ENCODE measurements around the gene GRAMD2B. TPM values are rescaled to one million over a fixed set of nuclear protein-coding genes. Genes with fewer than 3 reads are reported as not detected.

GRAMD2B gene
- total RNA-seq, 1 experiment from 2014 or later, result 6.7 TPM

DNA sequence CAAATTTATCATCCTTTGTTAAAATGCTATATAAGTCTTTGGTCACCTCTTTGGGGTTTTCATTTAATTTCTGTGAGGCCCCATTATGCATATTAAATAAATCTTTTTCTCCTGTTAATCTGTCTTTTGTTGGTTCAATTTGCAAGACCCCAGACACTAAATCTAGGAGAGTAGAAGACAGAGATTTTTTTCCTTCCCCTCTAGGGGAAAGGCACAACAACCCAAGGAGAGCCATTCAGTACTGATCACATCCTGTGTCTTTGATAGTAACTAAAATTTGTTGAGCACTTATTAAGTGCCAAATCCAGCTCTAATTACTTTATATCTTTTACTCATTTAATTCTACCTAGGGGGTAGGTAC is 97.4 kb downstream of the GRAMD2B start:
- Histone ChIP-seq H3K4me2 (ENCODE audit: insufficient read depth, insufficient read length, low read length) (no peak overlapping the region), H2AFZ (ENCODE audit: low read length) (no peak overlapping the region)
- H3K27ac Mint-ChIP-seq, result no peak overlapping the region

More for the DNA sequence above, 97.4 kb downstream of the GRAMD2B start:
- no peak for DNase-seq
- no peak overlapping the region for H3K18ac ChIP-seq (ENCODE audit: insufficient read length, low read depth, low read length)
- H3K9ac ChIP-seq (ENCODE audit: extremely low read depth, insufficient read length, low read length), result no peak overlapping the region
- Mint-ChIP-seq H3K9me3 (peaks cover 3% of the 10 kb centered on the region in 2 experiments; a peak in 1 of 5 replicates), H3K4me3 (no peak overlapping the region), H3K27me3 (ENCODE audit: low read depth) (no peaks in the 10 kb centered on the region), H3K4me1 (peaks cover 12 to 14% of the 10 kb centered on the region in 2 experiments), H3K36me3 (ENCODE audit: insufficient read depth in 1 of 3, low read depth in 3 of 3) (peaks cover 0 to 3% (median 0%) of the 10 kb centered on the region in 3 experiments; a peak in 3 of 7 replicates)
- H4K8ac ChIP-seq (replicated peaks; ENCODE audit: insufficient read length, low read depth, low read length), result no peak overlapping the region
- H4K91ac ChIP-seq (ENCODE audit: insufficient read length, low read depth, low read length), result no peak overlapping the region
- H2BK120ac ChIP-seq (ENCODE audit: low read depth, low read length, poor library complexity, severe bottlenecking), result no peak overlapping the region
- H4K5ac ChIP-seq (ENCODE audit: insufficient read length, low read depth, low read length), result no peak overlapping the region
- H3K14ac ChIP-seq (ENCODE audit: insufficient read depth, low read length), result no peak overlapping the region
- H3K9me3 ChIP-seq (ENCODE audit: control insufficient read depth, low read depth, low read length), result no peaks in the 10 kb centered on the region
- no peak overlapping the region for H2BK20ac ChIP-seq (ENCODE audit: low read depth, low read length, poor library complexity, severe bottlenecking)
- TF ChIP-seq, protein P1, sequence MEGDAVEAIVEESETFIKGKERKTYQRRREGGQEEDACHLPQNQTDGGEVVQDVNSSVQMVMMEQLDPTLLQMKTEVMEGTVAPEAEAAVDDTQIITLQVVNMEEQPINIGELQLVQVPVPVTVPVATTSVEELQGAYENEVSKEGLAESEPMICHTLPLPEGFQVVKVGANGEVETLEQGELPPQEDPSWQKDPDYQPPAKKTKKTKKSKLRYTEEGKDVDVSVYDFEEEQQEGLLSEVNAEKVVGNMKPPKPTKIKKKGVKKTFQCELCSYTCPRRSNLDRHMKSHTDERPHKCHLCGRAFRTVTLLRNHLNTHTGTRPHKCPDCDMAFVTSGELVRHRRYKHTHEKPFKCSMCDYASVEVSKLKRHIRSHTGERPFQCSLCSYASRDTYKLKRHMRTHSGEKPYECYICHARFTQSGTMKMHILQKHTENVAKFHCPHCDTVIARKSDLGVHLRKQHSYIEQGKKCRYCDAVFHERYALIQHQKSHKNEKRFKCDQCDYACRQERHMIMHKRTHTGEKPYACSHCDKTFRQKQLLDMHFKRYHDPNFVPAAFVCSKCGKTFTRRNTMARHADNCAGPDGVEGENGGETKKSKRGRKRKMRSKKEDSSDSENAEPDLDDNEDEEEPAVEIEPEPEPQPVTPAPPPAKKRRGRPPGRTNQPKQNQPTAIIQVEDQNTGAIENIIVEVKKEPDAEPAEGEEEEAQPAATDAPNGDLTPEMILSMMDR (conservative IDR thresholded peaks at IDR 0.05), result no peak
- H2BK12ac ChIP-seq (ENCODE audit: insufficient read length, low read depth, low read length), result no peak overlapping the region
- no peak overlapping the region for H3K56ac ChIP-seq (ENCODE audit: insufficient read length, low read depth, low read length)
- H3K27me3 ChIP-seq (ENCODE audit: insufficient read depth, low read length), result no peaks in the 10 kb centered on the region
- H4K20me1 ChIP-seq (ENCODE audit: control insufficient read depth, insufficient read depth, insufficient read length), result no peaks in the 10 kb centered on the region
- H3K4ac ChIP-seq (ENCODE audit: low read depth, low read length), result no peak overlapping the region
- H2BK5ac ChIP-seq (ENCODE audit: insufficient read length, low read length), result no peak overlapping the region
- no peak overlapping the region for H3T11ph ChIP-seq (ENCODE audit: low read length)
- no peaks in the 10 kb centered on the region for H3K4me1 ChIP-seq (ENCODE audit: insufficient read depth, low read length)
- no peaks in the 10 kb centered on the region for H3K79me1 ChIP-seq (ENCODE audit: insufficient read depth, low read depth, low read length, poor library complexity, severe bottlenecking)
- no peaks in the 10 kb centered on the region for H3K79me2 ChIP-seq (ENCODE audit: insufficient read depth, low read length)
- H2AK5ac ChIP-seq (ENCODE audit: insufficient read length, low read length), result no peak overlapping the region
- no peak overlapping the region for H2BK15ac ChIP-seq (ENCODE audit: low read depth, low read length)
- H3K23ac ChIP-seq (ENCODE audit: insufficient read length, low read depth, low read length), result no peak overlapping the region
- H3K23me2 ChIP-seq (ENCODE audit: insufficient read length, low read depth, low read length, poor library complexity, severe bottlenecking), result no peaks in the 10 kb centered on the region
- no peak overlapping the region for H3K27ac ChIP-seq (ENCODE audit: insufficient read length, low read depth, low read length)
